Measurements from ENCODE around the gene JAK2.

DNA sequence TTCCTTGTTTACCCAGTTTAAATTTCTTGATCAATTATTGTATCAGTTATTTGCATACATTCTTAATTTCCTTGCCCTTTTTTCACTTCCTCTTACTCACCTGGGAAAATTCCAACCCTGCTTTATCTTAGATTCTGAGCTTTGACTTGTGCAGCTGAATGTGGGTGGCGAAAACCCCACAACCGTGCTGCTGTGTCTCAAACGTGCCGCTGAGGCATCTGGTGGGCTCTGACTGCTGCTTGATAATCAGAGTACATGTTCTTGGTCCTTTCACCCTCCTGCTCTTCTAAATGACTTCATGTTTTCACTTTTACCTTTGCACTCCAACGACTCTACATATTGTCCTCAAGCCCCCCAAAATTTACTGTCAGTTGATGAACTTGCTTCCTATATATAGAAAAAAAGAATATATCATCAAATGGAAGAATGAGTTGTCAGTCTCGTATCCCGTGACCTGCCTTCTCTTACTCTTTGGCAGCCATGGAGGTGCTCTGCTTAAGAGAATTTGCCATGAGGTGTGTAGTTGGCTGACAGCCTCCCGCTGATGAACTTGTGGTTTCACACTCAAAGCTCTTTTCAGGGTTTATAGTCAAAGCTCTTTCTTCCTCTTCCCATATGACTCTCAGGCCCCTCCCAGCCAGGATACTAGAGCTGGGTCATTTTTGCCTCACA lies 14.0 kb upstream of the JAK2 start:
- TF ChIP-seq, protein P1, sequence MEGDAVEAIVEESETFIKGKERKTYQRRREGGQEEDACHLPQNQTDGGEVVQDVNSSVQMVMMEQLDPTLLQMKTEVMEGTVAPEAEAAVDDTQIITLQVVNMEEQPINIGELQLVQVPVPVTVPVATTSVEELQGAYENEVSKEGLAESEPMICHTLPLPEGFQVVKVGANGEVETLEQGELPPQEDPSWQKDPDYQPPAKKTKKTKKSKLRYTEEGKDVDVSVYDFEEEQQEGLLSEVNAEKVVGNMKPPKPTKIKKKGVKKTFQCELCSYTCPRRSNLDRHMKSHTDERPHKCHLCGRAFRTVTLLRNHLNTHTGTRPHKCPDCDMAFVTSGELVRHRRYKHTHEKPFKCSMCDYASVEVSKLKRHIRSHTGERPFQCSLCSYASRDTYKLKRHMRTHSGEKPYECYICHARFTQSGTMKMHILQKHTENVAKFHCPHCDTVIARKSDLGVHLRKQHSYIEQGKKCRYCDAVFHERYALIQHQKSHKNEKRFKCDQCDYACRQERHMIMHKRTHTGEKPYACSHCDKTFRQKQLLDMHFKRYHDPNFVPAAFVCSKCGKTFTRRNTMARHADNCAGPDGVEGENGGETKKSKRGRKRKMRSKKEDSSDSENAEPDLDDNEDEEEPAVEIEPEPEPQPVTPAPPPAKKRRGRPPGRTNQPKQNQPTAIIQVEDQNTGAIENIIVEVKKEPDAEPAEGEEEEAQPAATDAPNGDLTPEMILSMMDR (conservative IDR thresholded peaks at IDR 0.05; ENCODE audit: low read length) = no peak
- TF ChIP-seq EZH2phosphoT487 (IDR thresholded peaks at IDR 0.05; ENCODE audit: borderline replicate concordance) = no peak

Measured in Loucy (cell line).